Liver (tissue), 3 donors: ENCODE results near the gene CACHD1.

ENCODE experiments used
- CTCF ChIP-seq: fragments of 150-350 bp; IDR thresholded peaks from 2 replicates; pipeline ENCODE4 v1.5.1; 2017; ENCODE audit warnings: improper control_type of control experiment, low read depth, low read length; ENCODE audit not compliant: missing input control
- JUND ChIP-seq, 2 donors: IDR thresholded peaks; 2 replicates each; pipeline ENCODE4 v1.6.1; 2016; ENCODE audit warnings: antibody characterized with exemption in 2 of 2
- SP1 ChIP-seq: IDR thresholded peaks from 2 replicates; pipeline ENCODE4 v1.6.1; 2018; ENCODE audit warnings: antibody characterized with exemption, mild to moderate bottlenecking
- TAF1 ChIP-seq: conservative IDR thresholded peaks from 2 replicates; pipeline ENCODE4 v1.6.1; 2016; ENCODE audit warnings: antibody characterized with exemption, mild to moderate bottlenecking
- YY1 ChIP-seq: IDR thresholded peaks from 2 replicates; pipeline ENCODE4 v1.6.1; 2016; ENCODE audit warnings: antibody characterized with exemption, mild to moderate bottlenecking
- donor health status: healthy.
- donor health status: healthy.

- TF ChIP-seq SP1 (no peak), JUND (IDR thresholded peaks at IDR 0.05) (no peak), CTCF (no peak), YY1 (no peak), TAF1 (no peak)
These were observed 62.7 kb downstream of the CACHD1 start for GRCh38 chr1:64532646-64533045.
